ENCODE results near the gene NDRG4.

NDRG4 gene

GRCh38 chr16:58454856-58455255 lies 45.1 kb upstream of the NDRG4 start:
- Mint-ChIP-seq H3K27me3 (ENCODE audit: low read depth) (peaks cover 60% of the 10 kb centered on the region), H3K27ac (no peak overlapping the region), H3K9me3 (no peaks in the 10 kb centered on the region), H3K4me3 (no peak overlapping the region), H3K4me1 (peaks cover 6% of the 10 kb centered on the region), H3K36me3 (ENCODE audit: low read depth) (no peaks in the 10 kb centered on the region)
- TF ChIP-seq CTCF (IDR thresholded peaks at IDR 0.05; ENCODE audit: unreplicated experiment in 3 of 3), result no peak

DNA sequence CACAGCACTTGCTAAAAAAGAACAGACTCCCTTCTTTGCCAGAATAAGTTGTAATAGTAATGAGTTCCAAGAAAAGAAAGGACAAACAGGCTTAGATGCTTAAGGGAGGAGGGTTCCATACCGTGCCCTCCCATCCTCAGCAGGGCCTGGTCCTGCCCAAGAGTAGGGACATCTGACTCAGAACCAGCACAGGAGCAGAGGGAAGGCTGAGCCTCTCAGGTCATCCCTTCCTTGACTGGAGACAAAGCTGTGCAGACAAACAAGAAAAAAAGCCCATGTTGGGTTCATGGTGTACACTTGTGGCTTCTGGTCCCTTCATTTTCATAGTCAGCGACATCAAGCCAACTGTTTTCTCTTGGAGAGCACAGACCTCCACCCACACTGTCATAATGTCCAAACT lies 44.2 kb upstream of the NDRG4 start:
- Mint-ChIP-seq H3K27ac (no peak overlapping the region), H3K4me1 (peaks cover 6% of the 10 kb centered on the region), H3K36me3 (ENCODE audit: low read depth) (no peaks in the 10 kb centered on the region), H3K27me3 (ENCODE audit: low read depth) (peaks cover 68% of the 10 kb centered on the region), H3K4me3 (no peak overlapping the region), H3K9me3 (no peaks in the 10 kb centered on the region)
- no peak for TF ChIP-seq CTCF (IDR thresholded peaks at IDR 0.05; ENCODE audit: unreplicated experiment in 3 of 3)

GRCh38 chr16:58456193-58456592 lies 43.8 kb upstream of the NDRG4 start:
- H3K4me1 Mint-ChIP-seq, result peaks cover 6% of the 10 kb centered on the region
- no peak for TF ChIP-seq CTCF (IDR thresholded peaks at IDR 0.05; ENCODE audit: unreplicated experiment in 3 of 3)
- no peaks in the 10 kb centered on the region for H3K9me3 Mint-ChIP-seq
- H3K27me3 Mint-ChIP-seq (ENCODE audit: low read depth), result peaks cover 68% of the 10 kb centered on the region
- no peaks in the 10 kb centered on the region for H3K36me3 Mint-ChIP-seq (ENCODE audit: low read depth)
- no peak overlapping the region for H3K27ac Mint-ChIP-seq
- no peak overlapping the region for H3K4me3 Mint-ChIP-seq

DNA sequence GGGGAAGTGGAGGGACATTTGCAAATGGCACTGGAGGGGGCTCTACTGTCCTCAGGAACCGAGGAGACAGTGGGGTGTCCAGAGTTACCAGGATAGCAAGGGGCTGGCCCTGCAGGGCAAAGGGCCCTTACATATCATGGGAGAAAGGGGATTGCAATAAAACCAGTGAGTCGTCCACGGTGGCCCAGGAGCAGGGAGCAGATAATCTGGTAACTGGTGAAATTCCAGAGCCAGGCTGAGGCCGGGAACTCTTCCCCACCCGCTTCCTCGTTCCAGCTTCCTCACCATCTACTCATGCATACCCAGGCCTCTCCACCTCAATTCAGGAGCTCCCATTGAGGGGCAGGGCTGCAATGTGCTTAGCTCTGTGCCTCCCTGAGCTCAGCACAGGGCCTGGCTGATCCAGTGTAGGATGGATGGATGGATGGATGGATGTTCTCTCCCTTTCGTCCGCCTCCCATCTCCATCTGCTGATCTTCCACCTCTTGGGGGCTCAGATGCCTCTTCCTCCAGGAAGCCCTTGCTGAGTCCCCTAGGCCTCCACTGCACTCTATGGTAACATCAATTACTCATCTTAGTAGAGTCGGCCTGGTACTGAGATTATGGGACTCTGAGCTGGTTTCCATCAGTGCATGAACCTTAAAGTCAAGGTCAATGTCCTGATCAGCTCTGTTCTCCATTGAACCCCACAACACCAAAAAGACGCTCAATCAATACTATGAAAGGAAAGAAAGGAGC lies 41.2 kb upstream of the NDRG4 start:
- Mint-ChIP-seq H3K4me1 (no peaks in the 10 kb centered on the region), H3K27ac (no peak overlapping the region)
- no peak for TF ChIP-seq CTCF (IDR thresholded peaks at IDR 0.05; ENCODE audit: unreplicated experiment in 3 of 3)

DNA sequence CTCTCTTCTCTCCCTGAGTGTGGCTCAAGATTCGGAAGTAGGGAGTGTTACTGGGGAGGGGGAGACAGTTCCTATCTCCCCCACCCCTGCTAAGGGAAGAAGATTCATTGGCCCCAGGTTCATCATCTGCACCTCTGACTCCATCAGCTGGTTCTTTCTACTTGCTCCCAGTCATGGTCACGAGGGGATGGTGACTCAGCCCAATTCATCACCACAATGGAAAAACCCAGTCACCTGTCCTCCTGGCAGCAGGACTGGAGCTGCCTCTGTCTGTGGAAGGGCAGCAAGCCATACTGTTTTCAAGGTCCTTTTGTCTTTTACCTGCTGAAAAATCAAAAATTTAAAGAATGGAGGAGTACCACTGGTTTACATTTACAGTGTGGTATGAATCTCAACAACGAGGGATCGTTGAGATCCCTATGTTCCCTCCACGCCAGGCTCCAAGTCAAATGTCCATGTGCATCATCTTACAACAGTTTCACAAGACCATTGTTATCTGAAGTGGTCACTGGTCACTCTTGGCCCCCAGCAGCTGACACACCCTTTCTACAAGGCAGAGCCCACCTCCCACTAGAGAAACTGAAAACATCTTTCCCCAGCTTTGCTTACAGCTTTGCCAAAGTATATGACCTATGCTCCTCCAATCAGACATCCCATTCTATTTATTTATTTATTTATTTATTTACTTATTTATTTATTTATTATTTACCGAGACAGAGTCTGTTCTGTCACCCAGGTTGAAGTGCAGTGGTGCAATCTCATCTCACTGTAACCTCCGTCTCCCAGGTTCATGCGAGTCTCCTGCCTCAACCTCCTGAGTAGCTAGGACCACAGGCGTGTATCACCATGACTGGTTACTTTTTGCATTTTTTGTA lies 40.4 kb upstream of the NDRG4 start:
- H3K4me3 Mint-ChIP-seq, result no peak overlapping the region

More for the DNA sequence above, 41.2 kb upstream of the NDRG4 start:
- H3K4me3 Mint-ChIP-seq, result no peak overlapping the region
- H3K9me3 Mint-ChIP-seq, result no peaks in the 10 kb centered on the region
- H3K27me3 Mint-ChIP-seq (ENCODE audit: low read depth), result peaks cover 82% of the 10 kb centered on the region
- no peaks in the 10 kb centered on the region for H3K36me3 Mint-ChIP-seq (ENCODE audit: low read depth)

More for the DNA sequence above, 40.4 kb upstream of the NDRG4 start:
- Mint-ChIP-seq H3K27ac (no peak overlapping the region), H3K4me1 (peaks cover under 1% of the 10 kb centered on the region), H3K36me3 (ENCODE audit: low read depth) (no peaks in the 10 kb centered on the region), H3K9me3 (no peaks in the 10 kb centered on the region), H3K27me3 (ENCODE audit: low read depth) (peaks cover 80% of the 10 kb centered on the region)
- no peak for TF ChIP-seq CTCF (IDR thresholded peaks at IDR 0.05; ENCODE audit: unreplicated experiment in 3 of 3)
